ENCODE results near the gene KCNA5.
A peak's percentile ranks its signal among the peaks of the same experiment; 100 is the strongest.

Gene KCNA5

DNA sequence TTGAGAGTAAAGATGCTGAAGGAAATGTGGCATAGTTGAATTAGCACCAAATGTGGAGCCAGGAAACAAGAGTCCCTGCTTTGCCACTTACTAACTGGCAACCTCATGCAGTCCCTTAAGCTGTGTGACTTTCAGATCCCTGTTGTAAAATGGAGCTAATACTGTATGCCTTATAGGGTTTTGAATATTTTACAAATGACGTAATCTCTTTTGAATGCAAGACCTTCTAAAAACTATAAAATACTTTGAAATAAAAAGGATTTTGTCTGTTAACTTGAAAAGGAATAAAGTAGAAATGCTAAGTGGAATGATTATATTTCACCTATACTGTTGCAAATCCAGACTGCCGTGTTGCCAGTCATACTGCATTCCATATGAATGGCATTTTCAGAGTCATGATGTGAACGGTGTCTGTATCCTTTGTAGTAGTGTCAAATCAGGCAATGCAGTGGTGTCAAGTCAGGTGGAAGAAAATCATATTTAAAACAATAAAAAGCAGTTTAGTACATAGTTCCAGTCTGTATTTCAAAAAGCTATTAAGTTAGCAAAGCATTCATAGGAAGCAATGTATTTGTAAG lies 21.3 kb downstream of the KCNA5 start:
- DNase-seq = no peak

DNA sequence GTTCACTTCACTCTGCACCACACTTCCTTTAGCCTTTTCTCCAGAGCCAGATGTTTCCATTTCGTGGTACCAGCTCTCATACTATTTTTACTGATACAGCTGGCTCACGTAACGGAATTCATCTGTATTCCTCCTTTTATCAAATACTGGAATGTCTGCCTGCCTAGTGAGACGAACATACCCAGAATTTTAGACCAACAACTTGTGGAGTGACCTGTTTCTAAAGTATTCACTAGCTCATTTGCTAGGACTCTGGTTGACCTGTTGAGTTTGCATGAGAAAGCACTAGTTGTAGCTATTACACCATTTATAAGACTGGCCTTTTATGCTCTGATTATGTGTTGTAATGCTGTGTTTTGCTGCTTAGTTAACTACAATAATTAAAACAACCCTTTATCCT lies 22.6 kb downstream of the KCNA5 start:
- no peak for DNase-seq

GRCh38 chr12:5068126-5068525 lies 24.4 kb downstream of the KCNA5 start:
- DNase-seq = no peak

DNA sequence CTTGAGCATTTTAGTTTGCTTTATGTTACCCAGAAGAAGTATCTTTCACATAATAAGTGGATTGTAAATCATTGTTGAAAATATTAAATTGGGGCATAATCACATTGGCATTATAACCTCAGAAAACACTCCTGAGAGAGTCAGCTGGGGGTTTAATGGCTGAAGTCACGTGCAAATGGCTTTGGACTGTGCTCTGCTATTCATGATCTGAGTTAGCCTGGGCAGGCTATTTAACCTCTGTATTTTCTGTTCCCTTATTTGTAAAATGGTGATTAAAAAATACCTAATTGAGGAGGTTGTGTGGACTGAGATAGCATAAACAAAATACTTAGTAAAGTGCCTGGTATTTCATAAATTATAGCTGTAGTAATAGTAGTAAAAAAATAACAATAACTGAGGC lies 24.9 kb downstream of the KCNA5 start:
- no peak for DNase-seq

DNA sequence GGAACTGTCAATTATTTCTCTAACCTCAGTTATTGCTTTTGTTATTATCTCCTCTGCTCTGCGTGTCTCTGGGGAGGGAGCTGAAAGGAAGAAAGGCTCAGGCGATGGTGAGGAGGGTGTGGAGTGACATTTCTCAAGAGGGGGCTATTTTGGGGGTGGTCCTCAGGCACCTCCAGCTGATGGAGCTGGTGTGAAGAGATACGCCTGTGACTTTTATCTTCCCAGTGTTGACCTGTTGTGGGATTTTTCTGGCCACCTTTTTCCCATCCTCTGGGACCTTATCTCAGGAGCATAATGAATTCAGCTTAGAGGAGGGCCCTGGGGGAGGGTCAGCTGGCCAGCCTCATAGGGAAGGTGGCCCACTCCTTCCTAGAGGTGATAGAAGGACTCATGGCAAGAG lies 26.4 kb downstream of the KCNA5 start:
- DNase-seq = no peak

GRCh38 chr12:5071496-5071895 lies 27.8 kb downstream of the KCNA5 start:
- DNase-seq = no peak

- no peak for DNase-seq
Observed at GRCh38 chr12:5072311-5072710, 28.6 kb downstream of the KCNA5 start.

- DNase-seq = no peak
Observed at GRCh38 chr12:5073054-5073453, 29.4 kb downstream of the KCNA5 start.

DNA sequence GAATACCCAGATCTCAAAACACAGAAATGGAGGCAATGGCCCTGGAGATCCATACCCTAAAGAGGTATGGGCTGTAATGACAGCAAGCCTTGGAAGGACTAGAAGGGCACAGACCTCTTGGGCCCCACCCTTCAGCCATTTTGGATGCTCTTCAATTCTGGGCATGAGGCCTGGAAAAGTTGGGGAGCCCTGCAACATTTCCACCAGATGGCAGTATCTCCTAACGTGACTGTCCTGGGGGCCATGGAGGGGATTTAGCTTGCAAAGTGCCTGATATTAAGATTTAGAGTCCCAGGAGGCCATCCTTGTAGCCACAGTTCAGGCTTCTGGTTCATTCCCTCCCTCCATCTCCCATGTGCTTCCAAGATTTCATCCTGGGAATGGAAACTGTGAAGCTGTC lies 30.2 kb downstream of the KCNA5 start:
- no peak for DNase-seq

GRCh38 chr12:5076761-5077160 lies 33.1 kb downstream of the KCNA5 start:
- no peak for DNase-seq

DNA sequence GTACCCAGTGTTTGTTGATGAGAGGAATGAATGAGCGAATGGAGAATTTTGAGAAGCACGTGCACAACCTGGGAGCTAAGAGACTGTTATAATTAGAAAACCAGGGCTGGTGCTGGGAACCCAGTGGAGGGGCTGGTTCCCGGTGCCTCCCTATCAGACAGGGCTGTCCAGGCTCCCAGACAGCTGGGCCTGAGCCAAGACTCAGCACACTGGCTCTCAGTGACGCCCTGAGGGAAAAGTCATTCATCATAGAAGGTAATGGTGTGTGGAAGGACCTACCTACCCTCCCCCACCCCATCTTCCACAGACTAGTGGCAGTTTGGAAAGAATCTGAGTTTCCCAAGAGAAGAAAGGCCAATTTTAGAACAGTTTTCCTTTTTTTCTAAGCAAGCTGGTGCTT lies 34.7 kb downstream of the KCNA5 start:
- no peak for DNase-seq

DNA sequence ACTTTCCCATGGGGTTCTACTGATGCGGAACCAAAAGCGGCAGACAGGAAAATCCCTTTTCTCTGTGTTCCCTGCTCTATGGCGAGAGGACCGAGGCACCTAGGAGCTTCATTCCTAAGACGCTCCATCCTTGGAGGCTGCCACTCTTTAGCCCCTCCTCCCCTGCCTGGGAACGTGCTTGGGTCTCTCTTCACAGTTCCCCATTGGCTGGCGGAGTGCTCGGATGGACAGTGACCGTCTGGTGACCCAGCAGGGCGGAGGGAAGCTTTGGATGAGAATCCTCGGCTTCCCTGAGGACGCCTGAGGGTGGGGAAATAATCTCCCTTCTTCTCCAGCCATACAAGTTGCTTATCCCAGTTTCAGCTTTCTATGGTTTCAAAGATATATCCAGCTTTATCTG lies 37.3 kb downstream of the KCNA5 start:
- no peak for DNase-seq

- DNase-seq = peak; percentile 13 to 72
Observed at GRCh38 chr12:5083955-5084849, 40.5 kb downstream of the KCNA5 start.

DNA sequence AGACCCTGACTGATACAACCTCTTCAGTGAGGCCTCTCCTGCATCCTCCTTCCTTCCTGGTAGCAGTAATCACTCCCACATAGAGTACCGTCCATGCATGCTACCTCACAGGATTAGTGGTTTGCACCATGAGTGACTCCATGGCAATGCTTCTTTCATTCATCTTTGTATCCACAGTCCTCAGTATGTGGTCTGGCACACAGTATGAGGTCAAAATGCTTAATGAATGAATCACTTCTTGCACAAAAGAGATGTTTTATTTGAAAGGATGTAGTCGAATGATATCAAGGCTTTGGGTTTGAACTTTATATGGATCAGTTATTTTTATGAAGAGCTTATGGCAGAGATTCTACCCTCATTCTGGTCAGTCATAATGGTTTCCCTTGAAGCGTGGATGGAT lies 42.2 kb downstream of the KCNA5 start:
- DNase-seq = no peak

DNA sequence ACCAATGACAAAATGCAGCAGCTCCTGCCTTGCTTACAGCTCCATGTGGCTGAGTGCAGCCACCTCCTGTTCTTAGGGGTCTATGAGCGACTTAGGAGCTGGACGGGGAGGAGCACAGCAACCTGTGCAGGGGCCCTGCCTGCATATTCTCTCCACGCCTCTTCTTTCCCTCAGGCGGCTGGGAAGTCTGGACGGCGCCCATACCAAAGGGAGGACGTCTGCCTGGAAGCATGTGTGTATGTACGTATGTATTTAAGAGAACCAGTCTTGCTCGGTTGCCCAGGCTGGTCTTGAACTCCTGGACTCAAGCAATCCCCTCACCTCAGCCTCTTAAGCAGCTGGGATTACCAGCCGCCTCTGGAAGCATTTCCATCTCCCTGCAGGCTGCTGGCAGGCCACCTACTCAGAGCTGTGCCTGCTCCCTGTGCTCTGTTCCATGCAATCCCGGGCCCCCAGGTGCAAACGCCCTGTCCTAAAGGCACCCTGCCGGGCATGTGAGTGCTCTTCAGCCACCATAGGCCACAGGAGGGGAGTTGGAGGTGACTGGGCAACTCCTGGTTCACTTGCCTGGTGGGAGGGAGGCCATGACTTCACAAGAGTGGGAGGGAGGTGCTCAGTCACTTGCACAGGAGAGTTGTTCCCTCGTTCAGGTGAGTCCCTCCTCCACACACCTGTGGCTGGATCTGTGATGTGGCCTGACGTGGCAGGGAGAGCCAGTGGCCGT lies 44.3 kb downstream of the KCNA5 start:
- no peak for DNase-seq

DNA sequence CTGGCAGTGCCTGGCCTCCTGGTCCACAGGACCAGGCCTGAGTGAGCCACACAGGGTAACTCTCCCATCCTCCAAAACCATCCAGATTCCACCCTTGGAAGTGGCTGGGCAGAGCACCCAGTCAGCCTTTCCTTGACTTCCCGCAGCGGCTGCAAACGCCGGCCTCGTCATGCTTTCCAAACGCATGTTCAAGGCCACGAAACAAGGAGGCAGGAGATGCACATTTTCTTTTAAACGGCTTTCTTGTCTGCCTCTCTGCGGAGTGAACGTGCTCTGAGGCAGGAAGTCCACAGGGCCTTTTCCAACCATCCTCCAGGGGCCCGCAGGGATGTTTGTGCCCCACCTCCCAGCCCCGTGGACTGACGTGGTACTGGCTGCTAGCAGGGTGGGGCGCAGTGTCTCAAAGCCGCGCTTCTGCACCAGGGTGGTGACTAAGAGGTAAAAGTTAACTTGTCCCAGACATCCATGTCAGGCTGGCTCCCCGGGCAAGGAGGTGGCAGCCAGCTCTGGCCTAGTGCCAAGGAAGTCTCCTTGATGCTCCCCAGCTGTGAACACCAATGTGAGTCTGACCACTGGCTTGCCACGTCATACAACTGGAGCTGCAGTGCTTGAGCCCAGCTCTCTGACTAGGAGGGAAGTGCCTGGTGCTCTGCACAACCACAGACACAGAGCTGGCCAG lies 45.0 kb downstream of the KCNA5 start:
- DNase-seq = no peak

DNA sequence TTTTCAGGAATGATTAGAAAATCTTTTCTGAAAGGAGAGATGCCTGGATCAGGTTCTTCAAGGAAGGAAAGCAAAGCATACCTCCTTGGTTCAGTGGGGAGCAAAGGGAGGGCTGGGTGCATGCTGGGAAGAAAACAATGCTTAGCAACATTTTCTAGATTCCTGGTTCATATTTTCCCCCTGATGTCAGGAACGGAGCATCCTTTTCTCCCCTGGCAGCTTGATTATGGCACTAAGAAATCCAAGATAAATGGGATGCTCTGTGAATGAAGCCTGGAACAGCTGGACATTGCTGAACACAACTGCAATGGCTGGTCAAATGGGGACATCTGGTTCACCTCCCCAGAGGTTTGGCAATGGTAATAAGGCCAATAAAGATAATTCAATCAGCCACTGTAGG lies 50.9 kb downstream of the KCNA5 start:
- no peak for DNase-seq

GRCh38 chr12:5094986-5095385 lies 51.3 kb downstream of the KCNA5 start:
- no peak for DNase-seq

Data from inflammatory macrophage treated with lipopolysaccharide for 1 hour (primary cell).